CD14-positive monocyte (primary cell): Measurements from ENCODE around the gene SLC25A29. TPM values are rescaled to one million over a fixed set of nuclear protein-coding genes. Genes with fewer than 3 reads are reported as not detected.
"Not testable (repeated sequence)": the region's sequence is repeated elsewhere in the genome, so short reads cannot be mapped to it uniquely, and the experiment has no call there.

ENCODE experiments used
- DNase-seq, 3 donors: peaks; one replicate each; pipeline ENCODE4 v3.0.0-alpha.2; 2011 to 2022
- H2AFZ ChIP-seq: 2 replicates; pipeline ENCODE4 v1.6.0; 2012; ENCODE audit warnings: mild to moderate bottlenecking, low read depth, low read length, inconsistent platforms; ENCODE audit not compliant: insufficient read depth, poor library complexity, severe bottlenecking
- H3K27ac ChIP-seq, 2 donors: 1 replicate in 1 of 2; 2 replicates in 1 of 2; pipeline ENCODE4 v1.5.1; 2012 to 2013; ENCODE audit warnings: low read length in 2 of 2, control low read depth in 1 of 2, inconsistent platforms in 1 of 2, low read depth in 1 of 2, mild to moderate bottlenecking in 1 of 2
- H3K27me3 ChIP-seq, 2 donors: one replicate each; pipeline versions ENCODE4 v1.6.0 to v1.6.1; 2011 to 2013; ENCODE audit warnings: low read length in 2 of 2; ENCODE audit not compliant: control insufficient read depth in 2 of 2, insufficient read depth in 2 of 2
- H3K36me3 ChIP-seq, 2 donors: replicated peaks in 1 of 2; 1 replicate in 1 of 2; 2 replicates in 1 of 2; pipeline versions ENCODE4 v1.5.1 to v1.6.1; 2012 to 2013; ENCODE audit warnings: low read length in 2 of 2, control low read depth in 1 of 2, inconsistent platforms in 1 of 2, mild to moderate bottlenecking in 1 of 2; ENCODE audit not compliant: insufficient read depth in 2 of 2, control insufficient read depth in 1 of 2
- H3K4me1 ChIP-seq, 2 donors: 1 replicate in 1 of 2; 2 replicates in 1 of 2; pipeline versions ENCODE4 v1.5.1 to v1.6.1; 2012 to 2013; ENCODE audit warnings: low read length in 2 of 2, control low read depth in 1 of 2, inconsistent platforms in 1 of 2, mild to moderate bottlenecking in 1 of 2, moderate library complexity in 1 of 2; ENCODE audit not compliant: insufficient read depth in 2 of 2, control insufficient read depth in 1 of 2
- H3K4me2 ChIP-seq: replicated peaks from 2 replicates; pipeline ENCODE3; 2012; ENCODE audit warnings: low read length, moderate library complexity, mild to moderate bottlenecking; ENCODE audit not compliant: poor library complexity, severe bottlenecking; ENCODE audit errors: extremely low read depth
- H3K4me3 ChIP-seq, 3 experiments: fragments of 200-600 bp in 1 of 3; sonication (generic) in 1 of 3; replicated peaks in 1 of 3; 1 replicate in 2 of 3; 2 replicates in 1 of 3; pipeline ENCODE4 v1.5.1; 2011 to 2013; ENCODE audit warnings: low read length in 3 of 3, mild to moderate bottlenecking in 3 of 3, control low read depth in 2 of 3, low read depth in 2 of 3, inconsistent platforms in 1 of 3, moderate library complexity in 1 of 3
- H3K79me2 ChIP-seq: 2 replicates; pipeline ENCODE4 v1.6.0; 2012; ENCODE audit warnings: mild to moderate bottlenecking, control low read depth, inconsistent platforms, low read length, moderate library complexity; ENCODE audit not compliant: insufficient read depth
- H3K9ac ChIP-seq: 2 replicates; pipeline ENCODE4 v1.6.0; 2017; ENCODE audit warnings: low read length, mild to moderate bottlenecking; ENCODE audit not compliant: insufficient read depth, poor library complexity, severe bottlenecking
- H3K9me3 ChIP-seq, 2 donors: replicated peaks in 1 of 2; 1 replicate in 1 of 2; 2 replicates in 1 of 2; pipeline versions ENCODE4 v1.5.1 to v1.6.1; 2012 to 2013; ENCODE audit warnings: low read length in 2 of 2, control low read depth in 1 of 2; ENCODE audit not compliant: control insufficient read depth in 1 of 2, insufficient read depth in 1 of 2
- H4K20me1 ChIP-seq: 2 replicates; pipeline ENCODE4 v1.6.0; 2012; ENCODE audit warnings: mild to moderate bottlenecking, low read length, control low read depth, moderate library complexity; ENCODE audit not compliant: insufficient read depth
- H3K27ac Mint-ChIP-seq, 7 donors: one replicate each; pipeline ENCODE4 v1.8.0; 2020; ENCODE audit warnings: mild to moderate bottlenecking in 7 of 7, mixed read lengths in 7 of 7, moderate library complexity in 6 of 7, inconsistent platforms in 2 of 7
- H3K27me3 Mint-ChIP-seq, 3 donors: one replicate each; pipeline ENCODE4 v1.8.0; 2021 to 2022; ENCODE audit warnings: low read depth in 3 of 3, mild to moderate bottlenecking in 3 of 3, mixed read lengths in 3 of 3, moderate library complexity in 3 of 3, inconsistent platforms in 1 of 3
- H3K36me3 Mint-ChIP-seq, 2 donors: one replicate each; pipeline ENCODE4 v1.8.0; 2020; ENCODE audit warnings: mixed read lengths in 2 of 2, inconsistent platforms in 1 of 2, mild to moderate bottlenecking in 1 of 2
- H3K4me1 Mint-ChIP-seq: one replicate; pipeline ENCODE4 v1.8.0; 2020; ENCODE audit warnings: mild to moderate bottlenecking, mixed read lengths
- H3K4me3 Mint-ChIP-seq, 2 donors: one replicate each; pipeline ENCODE4 v1.8.0; 2020; ENCODE audit warnings: mild to moderate bottlenecking in 2 of 2, mixed read lengths in 2 of 2, moderate library complexity in 1 of 2
- H3K9me3 Mint-ChIP-seq, 7 donors: one replicate each; pipeline ENCODE4 v1.8.0; 2020 to 2022; ENCODE audit warnings: mixed read lengths in 7 of 7, mild to moderate bottlenecking in 6 of 7, moderate library complexity in 6 of 7, inconsistent platforms in 2 of 7
- WGBS: methylation state at CpG from one replicate; pipeline ENCODE4 v1.1.5; 2013; ENCODE audit warnings: missing lambda C conversion rate; ENCODE audit not compliant: insufficient coverage; 5-methylcytosine and 5-hydroxymethylcytosine counted together
- intact Hi-C, 2 donors: fragments of 100-400 bp; cut with micrococcal nuclease; formaldehyde crosslinking; loops; one replicate each; pipeline versions ENCODE4 v1.15.0 to v1.15.1; 2023
- polyA plus RNA-seq, 3 donors: library from polyadenylated mRNA; depleted of rRNA in 1 of 3; unstranded in 2 of 3; stranded (reverse) in 1 of 3; fragments of 300-500 nt in 2 of 3; fragments of >200 nt in 1 of 3; fragmentation: Illumina TruSeq in 2 of 3; gene quantifications; 1 replicate in 2 of 3; 2 replicates in 1 of 3; pipeline ENCODE4 v1.2.3, GENCODE V29; 2012 to 2021
- TF ChIP-seq, protein P1 (sequence below): fragments of 200-600 bp; IDR thresholded peaks from one replicate; pipeline ENCODE4 v1.8.0; 2022; ENCODE audit warnings: antibody characterized with exemption, mild to moderate bottlenecking

SLC25A29 gene
- polyA plus RNA-seq, 3 donors: 16.9 to 114 (median 33.3) TPM

GRCh38 chr14:100288382-100289185, 17.7 kb downstream of the SLC25A29 start:
- no peak for DNase-seq
- H3K27me3 Mint-ChIP-seq: peaks cover 2 to 8% (median 4%) of the 10 kb centered on the region in 3 donors
- peaks cover 25 to 32% of the 10 kb centered on the region in 2 donors for H3K36me3 Mint-ChIP-seq
- Histone ChIP-seq H3K36me3 (peaks cover 12 to 25% of the 10 kb centered on the region in 2 donors), H3K9me3 (no peaks in the 10 kb centered on the region), H3K79me2 (no peaks in the 10 kb centered on the region), H3K9ac (no peak overlapping the region), H2AFZ (no peak overlapping the region), H3K4me1 (peaks cover 18 to 30% of the 10 kb centered on the region in 2 donors), H3K27ac (no peak overlapping the region), H3K4me3 (no peak overlapping the region), H4K20me1 (peaks cover 20% of the 10 kb centered on the region), H3K27me3 (no peaks in the 10 kb centered on the region), H3K4me2 (no peak overlapping the region)
- H3K27ac Mint-ChIP-seq: no peak overlapping the region
- H3K4me1 Mint-ChIP-seq: peaks cover 19% of the 10 kb centered on the region
- TF ChIP-seq, protein P1, sequence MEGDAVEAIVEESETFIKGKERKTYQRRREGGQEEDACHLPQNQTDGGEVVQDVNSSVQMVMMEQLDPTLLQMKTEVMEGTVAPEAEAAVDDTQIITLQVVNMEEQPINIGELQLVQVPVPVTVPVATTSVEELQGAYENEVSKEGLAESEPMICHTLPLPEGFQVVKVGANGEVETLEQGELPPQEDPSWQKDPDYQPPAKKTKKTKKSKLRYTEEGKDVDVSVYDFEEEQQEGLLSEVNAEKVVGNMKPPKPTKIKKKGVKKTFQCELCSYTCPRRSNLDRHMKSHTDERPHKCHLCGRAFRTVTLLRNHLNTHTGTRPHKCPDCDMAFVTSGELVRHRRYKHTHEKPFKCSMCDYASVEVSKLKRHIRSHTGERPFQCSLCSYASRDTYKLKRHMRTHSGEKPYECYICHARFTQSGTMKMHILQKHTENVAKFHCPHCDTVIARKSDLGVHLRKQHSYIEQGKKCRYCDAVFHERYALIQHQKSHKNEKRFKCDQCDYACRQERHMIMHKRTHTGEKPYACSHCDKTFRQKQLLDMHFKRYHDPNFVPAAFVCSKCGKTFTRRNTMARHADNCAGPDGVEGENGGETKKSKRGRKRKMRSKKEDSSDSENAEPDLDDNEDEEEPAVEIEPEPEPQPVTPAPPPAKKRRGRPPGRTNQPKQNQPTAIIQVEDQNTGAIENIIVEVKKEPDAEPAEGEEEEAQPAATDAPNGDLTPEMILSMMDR: no peak
- H3K4me3 Mint-ChIP-seq: no peak overlapping the region
- peaks cover 0 to 2% (median 0%) of the 10 kb centered on the region in 7 donors for H3K9me3 Mint-ChIP-seq
- intact Hi-C loops: loop anchor here in 1 of 2 donors (5.0 kb wide), 1 partner anchor 89 kb away; the partner anchor contains the start of gene WDR25
- WGBS: 94% methylated on average over 7 of the region's 12 CpGs

DNA sequence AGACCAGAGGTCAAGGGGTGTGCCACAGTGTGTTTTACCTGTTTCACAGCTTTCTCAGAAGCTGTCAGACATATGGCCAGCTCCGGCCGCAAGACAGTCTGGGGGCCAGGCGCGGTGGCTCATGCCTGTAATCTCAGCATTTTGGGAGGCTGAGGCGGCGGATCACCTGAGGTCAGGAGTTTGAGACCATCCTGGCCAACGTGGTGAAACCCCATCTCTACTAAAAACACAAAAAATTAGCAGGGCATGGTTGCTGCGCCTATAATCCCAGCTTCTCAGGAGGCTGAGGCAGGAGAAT, 18.3 kb downstream of the SLC25A29 start:
- not testable (repeated sequence) for H3K4me2 ChIP-seq, H3K27ac Mint-ChIP-seq, H3K9me3 ChIP-seq, H3K9me3 Mint-ChIP-seq, DNase-seq, H2AFZ ChIP-seq, H3K4me3 Mint-ChIP-seq, H3K27ac ChIP-seq, H3K27me3 Mint-ChIP-seq, H3K27me3 ChIP-seq, H3K4me3 ChIP-seq, H3K79me2 ChIP-seq, H3K9ac ChIP-seq
- 99% methylated on average over 7 of the region's 8 CpGs for WGBS
- Histone ChIP-seq H3K4me1 (peaks cover 18 to 30% of the 10 kb centered on the region in 2 donors), H4K20me1 (peaks cover 26% of the 10 kb centered on the region), H3K36me3 (peaks cover 12 to 24% of the 10 kb centered on the region in 2 donors)
- intact Hi-C loops: loop anchor here in 1 of 2 donors (5.0 kb wide), 1 partner anchor 89 kb away; the partner anchor contains the start of gene WDR25
- Mint-ChIP-seq H3K36me3 (peaks cover 25 to 30% of the 10 kb centered on the region in 2 donors), H3K4me1 (peaks cover 19% of the 10 kb centered on the region)
